ENCODE data around the gene IQCB1.

- no peak for TF ChIP-seq MAFK (IDR thresholded peaks at IDR 0.05; ENCODE audit: low read length)
- TF ChIP-seq, protein P1, sequence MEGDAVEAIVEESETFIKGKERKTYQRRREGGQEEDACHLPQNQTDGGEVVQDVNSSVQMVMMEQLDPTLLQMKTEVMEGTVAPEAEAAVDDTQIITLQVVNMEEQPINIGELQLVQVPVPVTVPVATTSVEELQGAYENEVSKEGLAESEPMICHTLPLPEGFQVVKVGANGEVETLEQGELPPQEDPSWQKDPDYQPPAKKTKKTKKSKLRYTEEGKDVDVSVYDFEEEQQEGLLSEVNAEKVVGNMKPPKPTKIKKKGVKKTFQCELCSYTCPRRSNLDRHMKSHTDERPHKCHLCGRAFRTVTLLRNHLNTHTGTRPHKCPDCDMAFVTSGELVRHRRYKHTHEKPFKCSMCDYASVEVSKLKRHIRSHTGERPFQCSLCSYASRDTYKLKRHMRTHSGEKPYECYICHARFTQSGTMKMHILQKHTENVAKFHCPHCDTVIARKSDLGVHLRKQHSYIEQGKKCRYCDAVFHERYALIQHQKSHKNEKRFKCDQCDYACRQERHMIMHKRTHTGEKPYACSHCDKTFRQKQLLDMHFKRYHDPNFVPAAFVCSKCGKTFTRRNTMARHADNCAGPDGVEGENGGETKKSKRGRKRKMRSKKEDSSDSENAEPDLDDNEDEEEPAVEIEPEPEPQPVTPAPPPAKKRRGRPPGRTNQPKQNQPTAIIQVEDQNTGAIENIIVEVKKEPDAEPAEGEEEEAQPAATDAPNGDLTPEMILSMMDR (IDR thresholded peaks at IDR 0.05 in 2 of 3, conservative IDR thresholded peaks at IDR 0.05 in 1 of 3; ENCODE audit: insufficient read depth in 2 of 3, low read depth in 1 of 3, low read length in 3 of 3), result no peak
- no peak for TF ChIP-seq FOSL1 (tag; conservative IDR thresholded peaks at IDR 0.05)
- no peak for TF ChIP-seq MED1 (CRISPR knock-in tag; IDR thresholded peaks at IDR 0.05; ENCODE audit: borderline replicate concordance)
- TF ChIP-seq BDP1 (IDR thresholded peaks at IDR 0.05; ENCODE audit: insufficient read depth, insufficient read length), result no peak
- no peak for TF ChIP-seq ZNF696 (CRISPR knock-in tag; conservative IDR thresholded peaks at IDR 0.05)
- no peak for TF ChIP-seq POLR2AphosphoS5 (IDR thresholded peaks at IDR 0.05; ENCODE audit: control insufficient read depth, insufficient read depth, low read depth, low read length)
- TF ChIP-seq, protein P2, sequence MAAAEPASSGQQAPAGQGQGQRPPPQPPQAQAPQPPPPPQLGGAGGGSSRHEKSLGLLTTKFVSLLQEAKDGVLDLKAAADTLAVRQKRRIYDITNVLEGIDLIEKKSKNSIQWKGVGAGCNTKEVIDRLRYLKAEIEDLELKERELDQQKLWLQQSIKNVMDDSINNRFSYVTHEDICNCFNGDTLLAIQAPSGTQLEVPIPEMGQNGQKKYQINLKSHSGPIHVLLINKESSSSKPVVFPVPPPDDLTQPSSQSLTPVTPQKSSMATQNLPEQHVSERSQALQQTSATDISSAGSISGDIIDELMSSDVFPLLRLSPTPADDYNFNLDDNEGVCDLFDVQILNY (CRISPR knock-in tag; IDR thresholded peaks at IDR 0.05), result no peak
These were observed 110.7 kb downstream of the IQCB1 start for GRCh38 chr3:121724130-121724529.

Measured in K562 (cell line).